GM12878 (cell line): ENCODE measurements around the gene ASPM. TPM values are rescaled to one million over a fixed set of nuclear protein-coding genes. Genes with fewer than 3 reads are reported as not detected.

Experiments
- ATAC-seq: fragments of 200-7000 bp; cut with Tn5 transposase; 3 replicates; pipeline ENCODE4 v1.9.1; 2020; ENCODE audit warnings: mild to moderate bottlenecking, moderate library complexity
- BruUV-seq: library from RNA; stranded (reverse); fragments of 400-500 nt; replicated peaks from 2 replicates; lab custom pipeline; 2021; lab: Mats Ljungman, UMichigan
- CTCF ChIA-PET: fragments of 300-600 bp; sonication (Branson Sonifier 250); formaldehyde crosslinking; extraction: SDS; loops from one replicate; lab custom pipeline; 2021; ENCODE audit warnings: inconsistent platforms; lab: Yijun Ruan, JAX
- POLR2A ChIA-PET: fragments of 350-600 bp; formaldehyde crosslinking; extraction: SDS; loops from one replicate; lab custom pipeline; 2021; ENCODE audit warnings: inconsistent platforms; lab: Charles Lee
- RAD21 ChIA-PET: fragments of 300-600 bp; sonication (Branson Sonifier 250); formaldehyde crosslinking; loops from one replicate; lab custom pipeline; 2023; ENCODE audit warnings: antibody characterized with exemption; ENCODE audit not compliant: unreplicated experiment; lab: Charles Lee
- SMC1A ChIA-PET: fragments of 300-600 bp; sonication (Branson Sonifier 250); formaldehyde crosslinking; loops from one replicate; lab custom pipeline; 2023; ENCODE audit not compliant: unreplicated experiment, uncharacterized antibody; lab: Charles Lee
- DNase-seq: peaks from one replicate; pipeline ENCODE4 v3.0.0-alpha.2; 2011; ENCODE audit warnings: low read depth, low spot score
- FAIRE-seq: peaks from 3 replicates; lab custom pipeline; 2011; peaks lifted over from hg19 to GRCh38; lab: Jason Lieb, UNC
- H2AFZ ChIP-seq: 2 replicates; pipeline ENCODE4 v1.6.0; 2011; ENCODE audit warnings: low read depth, low read length, control low read depth; ENCODE audit not compliant: control insufficient read depth
- H3K27ac ChIP-seq: 2 replicates; pipeline ENCODE4 v1.5.1; 2011; ENCODE audit warnings: control low read depth; ENCODE audit not compliant: control insufficient read depth, insufficient read depth
- H3K27me3 ChIP-seq, 2 experiments: replicated peaks in 1 of 2; 2 replicates each; pipeline versions ENCODE4 v1.6.0 to v1.6.1; 2011; ENCODE audit warnings: low read length in 1 of 2; ENCODE audit not compliant: control insufficient read depth in 2 of 2, insufficient read depth in 2 of 2
- H3K36me3 ChIP-seq, 2 experiments: 2 replicates each; pipeline ENCODE4 v1.5.1; 2011; ENCODE audit warnings: low read length in 1 of 2; ENCODE audit not compliant: control insufficient read depth in 2 of 2, insufficient read depth in 2 of 2
- H3K4me1 ChIP-seq: 2 replicates; pipeline ENCODE4 v1.6.1; 2011; ENCODE audit warnings: mild to moderate bottlenecking, low read length, moderate library complexity, mixed read lengths; ENCODE audit not compliant: control insufficient read depth, insufficient read depth
- H3K4me2 ChIP-seq: 2 replicates; pipeline ENCODE4 v1.6.0; 2011; ENCODE audit warnings: control low read depth; ENCODE audit not compliant: control insufficient read depth, insufficient read depth
- H3K4me3 ChIP-seq: fragments of 200-600 bp; sonication (generic); 2 replicates; pipeline ENCODE4 v1.5.1; 2016
- H3K79me2 ChIP-seq: 2 replicates; pipeline ENCODE4 v1.6.0; 2011; ENCODE audit warnings: low read length; ENCODE audit not compliant: control insufficient read depth, insufficient read depth
- H3K9ac ChIP-seq: 2 replicates; pipeline ENCODE4 v1.8.0; 2011; ENCODE audit warnings: low read length, control low read depth, mixed read lengths; ENCODE audit not compliant: control insufficient read depth, insufficient read depth
- H3K9me3 ChIP-seq: replicated peaks from 3 replicates; pipeline ENCODE4 v1.5.1; 2011; ENCODE audit warnings: mild to moderate bottlenecking, low read length; ENCODE audit not compliant: control insufficient read depth, insufficient read depth
- H4K20me1 ChIP-seq: 2 replicates; pipeline ENCODE4 v1.6.0; 2011; ENCODE audit not compliant: control insufficient read depth, insufficient read depth
- ASH2L ChIP-seq: fragments of 300-600, 200-600 bp; sonication (generic); IDR thresholded peaks from 2 replicates; pipeline ENCODE4 v1.6.1; 2017; ENCODE audit warnings: low read depth, mild to moderate bottlenecking, borderline replicate concordance
- BCL11A ChIP-seq: IDR thresholded peaks from 2 replicates; pipeline ENCODE4 v1.6.1; 2011; ENCODE audit warnings: low read depth, low read length
- FOXM1 ChIP-seq: IDR thresholded peaks from 2 replicates; pipeline ENCODE4 v1.6.1; 2012; ENCODE audit warnings: low read depth, mild to moderate bottlenecking, inconsistent platforms, low read length, moderate library complexity
- HDAC6 ChIP-seq: fragments of 200-600 bp; sonication (generic); IDR thresholded peaks from one replicate; pipeline ENCODE4 v1.8.0; 2017; ENCODE audit warnings: antibody characterized with exemption; ENCODE audit not compliant: unreplicated experiment
- HDGF ChIP-seq: fragments of 450-650 bp; IDR thresholded peaks from 2 replicates; pipeline ENCODE4 v1.6.1; 2016; ENCODE audit warnings: antibody characterized with exemption
- KAT2A ChIP-seq: conservative IDR thresholded peaks from 2 replicates; pipeline ENCODE4 v1.6.1; 2011; ENCODE audit warnings: low read depth, low read length; ENCODE audit not compliant: control insufficient read depth
- LARP7 ChIP-seq: fragments of 450-650 bp; IDR thresholded peaks from 2 replicates; pipeline ENCODE4 v1.6.1; 2017; ENCODE audit warnings: mild to moderate bottlenecking
- MEF2A ChIP-seq: IDR thresholded peaks from 2 replicates; pipeline ENCODE4 v1.6.1; 2011; ENCODE audit warnings: low read depth, mild to moderate bottlenecking, low read length, moderate library complexity; ENCODE audit not compliant: insufficient read depth
- NBN ChIP-seq: fragments of 450-650 bp; IDR thresholded peaks from 2 replicates; pipeline ENCODE4 v1.6.1; 2016
- NFYA ChIP-seq: IDR thresholded peaks from 2 replicates; pipeline ENCODE4 v1.6.1; 2011; ENCODE audit warnings: low read depth, mild to moderate bottlenecking, low read length, improper control_type of control experiment, borderline replicate concordance
- NR2C1 ChIP-seq: fragments of 450-650 bp; IDR thresholded peaks from 2 replicates; pipeline ENCODE4 v1.6.1; 2017; ENCODE audit warnings: antibody characterized with exemption, mild to moderate bottlenecking, moderate library complexity
- RB1 ChIP-seq: fragments of 450-650 bp; formaldehyde crosslinking; IDR thresholded peaks from 2 replicates; pipeline ENCODE4 v1.6.1; 2017; ENCODE audit warnings: mild to moderate bottlenecking, borderline replicate concordance
- ZNF622 ChIP-seq: fragments of 450-650 bp; IDR thresholded peaks from 2 replicates; pipeline ENCODE4 v1.6.1; 2017; ENCODE audit warnings: mild to moderate bottlenecking, inconsistent platforms
- ZNF687 ChIP-seq: fragments of 450-650 bp; IDR thresholded peaks from 2 replicates; pipeline ENCODE4 v1.6.1; 2017; ENCODE audit warnings: mild to moderate bottlenecking, moderate library complexity
- WGBS: methylation state at CpG from one replicate; pipeline ENCODE4 v1.1.6; 2016; ENCODE audit warnings: low lambda C conversion rate; ENCODE audit not compliant: insufficient replicate concordance, insufficient coverage; ENCODE audit errors: missing lambda C conversion rate; 5-methylcytosine and 5-hydroxymethylcytosine counted together
- in situ Hi-C: fragments of 300-500 bp; cut with MboI; formaldehyde crosslinking; loops from 9 replicates; pipeline ENCODE4 v1.14.3; 2018; ENCODE audit warnings: mixed read lengths
- intact Hi-C: fragments of 100-400 bp; cut with micrococcal nuclease; formaldehyde crosslinking; loops from one replicate; pipeline ENCODE4 v1.14.2; 2022; ENCODE audit not compliant: unreplicated experiment
- polyA plus RNA-seq, 11 experiments: library from polyadenylated mRNA; depleted of rRNA in 4 of 11; unstranded in 6 of 11; stranded (reverse) in 5 of 11; fragments of >200 nt; fragmentation: Nextera tagmentation in 4 of 11; fragmentation: Illumina TruSeq in 1 of 11; extraction: Ambion mirVana in 4 of 11; extraction: Trizol in 1 of 11; gene quantifications; 1 replicate in 1 of 11; 2 replicates in 10 of 11; pipeline versions ENCODE4 v1.2.1 to v1.2.3, GENCODE V29; 2011 to 2016; ENCODE audit warnings: inconsistent platforms in 2 of 11, missing spikeins in 2 of 11, low read depth in 1 of 11
- total RNA-seq, 4 experiments: library from RNA; depleted of rRNA in 3 of 4; stranded (reverse); fragments of >200 nt in 3 of 4; fragmentation: Illumina TruSeq in 1 of 4; extraction: Trizol in 1 of 4; gene quantifications; 2 replicates each; pipeline versions ENCODE4 v1.2.1 to v1.2.3, GENCODE V29; 2013 to 2021
- TF ChIP-seq, protein P1 (sequence below): fragments of 450-650 bp; formaldehyde crosslinking; IDR thresholded peaks from 2 replicates; pipeline ENCODE4 v1.4.0; 2022; ENCODE audit warnings: mild to moderate bottlenecking, moderate library complexity

The ASPM gene
- total and polyA plus RNA-seq, 10 of the 15 experiments (the other 5 are each of a cell fraction or from before 2014, with no cell fraction given) = 16.2 to 54.9 (median 26.4) TPM

GRCh38 chr1:197150336-197151005, 4.0 kb upstream of the ASPM start:
- H2AFZ ChIP-seq = no peak overlapping the region
- 94% methylated on average over 3 of the region's 3 CpGs for WGBS
- H3K4me3 ChIP-seq = no peak overlapping the region
- H3K4me2 ChIP-seq = no peak overlapping the region
- no peak for TF ChIP-seq HDAC6
- TF ChIP-seq MEF2A = no peak
- no peak for TF ChIP-seq RB1
- TF ChIP-seq BCL11A = no peak
- TF ChIP-seq, protein P1, sequence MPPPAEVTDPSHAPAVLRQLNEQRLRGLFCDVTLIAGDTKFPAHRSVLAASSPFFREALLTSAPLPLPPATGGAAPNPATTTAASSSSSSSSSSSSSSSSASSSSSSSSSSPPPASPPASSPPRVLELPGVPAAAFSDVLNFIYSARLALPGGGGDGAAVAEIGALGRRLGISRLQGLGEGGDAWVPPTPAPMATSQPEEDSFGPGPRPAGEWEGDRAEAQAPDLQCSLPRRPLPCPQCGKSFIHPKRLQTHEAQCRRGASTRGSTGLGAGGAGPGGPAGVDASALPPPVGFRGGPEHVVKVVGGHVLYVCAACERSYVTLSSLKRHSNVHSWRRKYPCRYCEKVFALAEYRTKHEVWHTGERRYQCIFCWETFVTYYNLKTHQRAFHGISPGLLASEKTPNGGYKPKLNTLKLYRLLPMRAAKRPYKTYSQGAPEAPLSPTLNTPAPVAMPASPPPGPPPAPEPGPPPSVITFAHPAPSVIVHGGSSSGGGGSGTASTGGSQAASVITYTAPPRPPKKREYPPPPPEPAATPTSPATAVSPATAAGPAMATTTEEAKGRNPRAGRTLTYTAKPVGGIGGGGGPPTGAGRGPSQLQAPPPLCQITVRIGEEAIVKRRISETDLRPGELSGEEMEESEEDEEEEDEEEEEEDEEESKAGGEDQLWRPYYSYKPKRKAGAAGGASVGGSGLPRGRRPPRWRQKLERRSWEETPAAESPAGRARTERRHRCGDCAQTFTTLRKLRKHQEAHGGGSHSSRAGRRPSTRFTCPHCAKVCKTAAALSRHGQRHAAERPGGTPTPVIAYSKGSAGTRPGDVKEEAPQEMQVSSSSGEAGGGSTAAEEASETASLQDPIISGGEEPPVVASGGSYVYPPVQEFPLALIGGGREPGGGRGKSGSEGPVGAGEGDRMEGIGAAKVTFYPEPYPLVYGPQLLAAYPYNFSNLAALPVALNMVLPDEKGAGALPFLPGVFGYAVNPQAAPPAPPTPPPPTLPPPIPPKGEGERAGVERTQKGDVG (CRISPR knock-in tag) = no peak
- no peak for TF ChIP-seq LARP7
- no peak for TF ChIP-seq NBN
- TF ChIP-seq FOXM1 = no peak
- no peak for TF ChIP-seq ZNF622
- no peak for TF ChIP-seq ASH2L
- no peak for TF ChIP-seq ZNF687
- TF ChIP-seq NR2C1 = no peak
- no peak for TF ChIP-seq NFYA
- TF ChIP-seq HDGF = no peak
- TF ChIP-seq KAT2A = no peak
- H3K79me2 ChIP-seq = peaks cover 10% of the 10 kb centered on the region
- POLR2A ChIA-PET = interaction anchor here (1.0 kb wide), 1 partner anchor 10 kb away, joined by 3 read pairs; no protein-coding TSS in a partner anchor
- CTCF ChIA-PET = no interaction called here
- no peaks in the 10 kb centered on the region for H3K36me3 ChIP-seq
- ATAC-seq (no peak), FAIRE-seq (no peak), DNase-seq (no peak)
- no peak overlapping the region for H3K9ac ChIP-seq
- in situ Hi-C loops = no loop called here
- no peaks in the 10 kb centered on the region for H3K27me3 ChIP-seq
- RAD21 ChIA-PET = no interaction called here
- no peaks in the 10 kb centered on the region for H3K9me3 ChIP-seq
- intact Hi-C loops = no loop called here
- no peaks in the 10 kb centered on the region for H4K20me1 ChIP-seq
- H3K4me1 ChIP-seq = no peaks in the 10 kb centered on the region
- SMC1A ChIA-PET = no interaction called here
- BruUV-seq = no TSS peak
- H3K27ac ChIP-seq = no peak overlapping the region
